Sigmoid colon (tissue), 7 donors: ENCODE data around the gene SCAPER. TPM values are rescaled to one million over a fixed set of nuclear protein-coding genes. Genes with fewer than 3 reads are reported as not detected.
"Not testable (repeated sequence)": the region's sequence is repeated elsewhere in the genome, so short reads cannot be mapped to it uniquely, and the experiment has no call there.

Source experiments
- DNase-seq: peaks from one replicate; pipeline ENCODE4 v3.0.0-alpha.2; 2019
- H3K27ac ChIP-seq, 4 donors: fragments of 200-600 bp; sonication (generic); one replicate each; pipeline ENCODE4 v1.5.1; 2016 to 2019; ENCODE audit warnings: mild to moderate bottlenecking in 1 of 4
- H3K27me3 ChIP-seq, 3 donors: fragments of 200-600 bp; sonication (generic); one replicate each; pipeline ENCODE4 v1.5.1; 2019; ENCODE audit warnings: mild to moderate bottlenecking in 1 of 3
- H3K36me3 ChIP-seq, 4 donors: fragments of 200-600 bp; sonication (generic); one replicate each; pipeline ENCODE4 v1.5.1; 2016 to 2019
- H3K4me1 ChIP-seq, 4 donors: fragments of 200-600 bp; sonication (generic); one replicate each; pipeline ENCODE4 v1.5.1; 2017 to 2019
- H3K4me3 ChIP-seq, 4 donors: fragments of 200-600 bp; sonication (generic); one replicate each; pipeline ENCODE4 v1.5.1; 2017 to 2019; ENCODE audit warnings: mild to moderate bottlenecking in 2 of 4, moderate library complexity in 1 of 4
- H3K9me3 ChIP-seq, 4 donors: fragments of 200-600 bp in 3 of 4; sonication (generic) in 3 of 4; one replicate each; pipeline versions ENCODE4 v1.5.1 to v1.6.1; 2013 to 2019
- EP300 ChIP-seq, 4 donors: sonication (generic); formaldehyde crosslinking; IDR thresholded peaks; one replicate each; pipeline ENCODE4 v1.6.1; 2017; ENCODE audit warnings: antibody characterized with exemption in 4 of 4
- POLR2A ChIP-seq, 2 donors: fragments of 450-650 bp; IDR thresholded peaks; one replicate each; pipeline ENCODE4 v1.6.1; 2016; ENCODE audit warnings: antibody characterized with exemption in 2 of 2, mild to moderate bottlenecking in 2 of 2, moderate library complexity in 2 of 2
- POLR2AphosphoS5 ChIP-seq, 4 donors: sonication (generic); formaldehyde crosslinking; IDR thresholded peaks; one replicate each; pipeline ENCODE4 v1.6.1; 2017; ENCODE audit warnings: antibody characterized with exemption in 4 of 4
- WGBS, 2 donors: extraction: QIAGEN DNeasy Blood & Tissue Kit; methylation state at CpG; one replicate each; pipeline ENCODE4 v1.1.7; 2013; 5-methylcytosine and 5-hydroxymethylcytosine counted together
- intact Hi-C: fragments of 100-400 bp; cut with DNase I; formaldehyde crosslinking; loops from one replicate; pipeline ENCODE4 v1.15.1; 2023
- polyA plus RNA-seq, 3 donors: library from polyadenylated mRNA; stranded (reverse); fragments of 200-250 nt; gene quantifications; one replicate each; pipeline ENCODE4 v1.2.3, GENCODE V29; 2013
- total RNA-seq, 4 donors: library from RNA; depleted of rRNA; stranded (reverse); fragments of >200 nt; gene quantifications; one replicate each; pipeline ENCODE4 v1.1.0, GENCODE V29; 2016
- TF ChIP-seq, protein P1 (sequence below), 4 experiments: fragments of 450-650 bp in 3 of 4; fragments of 200-600 bp in 1 of 4; IDR thresholded peaks; one replicate each; pipeline ENCODE4 v1.5.1; 2016 to 2019; ENCODE audit warnings: antibody characterized with exemption in 4 of 4, mild to moderate bottlenecking in 3 of 4, moderate library complexity in 2 of 4
- donor health status: healthy with polysubstance abuse.
- donor health status: Bipolar disorder and iron deficiency.
- donor health status: healthy.

The SCAPER gene
- total and polyA plus RNA-seq, 7 donors: 5.3 to 40.7 (median 22.5) TPM

DNA sequence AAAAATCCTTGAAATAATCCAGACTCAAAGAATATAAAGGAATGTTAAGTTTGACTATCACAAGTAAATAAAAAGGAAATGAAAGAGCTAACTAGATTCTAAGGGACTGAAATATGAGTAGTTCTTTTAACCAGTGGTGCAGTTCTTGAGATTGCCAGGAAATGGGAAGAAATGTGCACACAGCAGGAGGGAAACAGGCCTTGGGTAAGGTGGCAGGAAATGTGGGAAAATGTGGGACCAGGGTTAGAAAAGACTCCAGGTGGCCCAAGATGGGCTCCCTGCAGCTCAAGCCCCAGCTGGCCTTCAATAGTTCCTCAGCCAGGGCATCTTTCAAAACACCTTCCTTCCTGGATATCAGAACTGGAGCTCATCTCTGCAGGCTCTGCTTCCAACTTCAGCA, 387.2 kb downstream of the SCAPER start:
- intact Hi-C loops: no loop called here
- peaks cover 0 to 5% (median 0%) of the 10 kb centered on the region in 4 donors for H3K4me1 ChIP-seq
- TF ChIP-seq POLR2AphosphoS5 (IDR thresholded peaks at IDR 0.05) (no peak), EP300 (IDR thresholded peaks at IDR 0.05) (no peak), POLR2A (IDR thresholded peaks at IDR 0.05) (no peak)
- TF ChIP-seq, protein P1, sequence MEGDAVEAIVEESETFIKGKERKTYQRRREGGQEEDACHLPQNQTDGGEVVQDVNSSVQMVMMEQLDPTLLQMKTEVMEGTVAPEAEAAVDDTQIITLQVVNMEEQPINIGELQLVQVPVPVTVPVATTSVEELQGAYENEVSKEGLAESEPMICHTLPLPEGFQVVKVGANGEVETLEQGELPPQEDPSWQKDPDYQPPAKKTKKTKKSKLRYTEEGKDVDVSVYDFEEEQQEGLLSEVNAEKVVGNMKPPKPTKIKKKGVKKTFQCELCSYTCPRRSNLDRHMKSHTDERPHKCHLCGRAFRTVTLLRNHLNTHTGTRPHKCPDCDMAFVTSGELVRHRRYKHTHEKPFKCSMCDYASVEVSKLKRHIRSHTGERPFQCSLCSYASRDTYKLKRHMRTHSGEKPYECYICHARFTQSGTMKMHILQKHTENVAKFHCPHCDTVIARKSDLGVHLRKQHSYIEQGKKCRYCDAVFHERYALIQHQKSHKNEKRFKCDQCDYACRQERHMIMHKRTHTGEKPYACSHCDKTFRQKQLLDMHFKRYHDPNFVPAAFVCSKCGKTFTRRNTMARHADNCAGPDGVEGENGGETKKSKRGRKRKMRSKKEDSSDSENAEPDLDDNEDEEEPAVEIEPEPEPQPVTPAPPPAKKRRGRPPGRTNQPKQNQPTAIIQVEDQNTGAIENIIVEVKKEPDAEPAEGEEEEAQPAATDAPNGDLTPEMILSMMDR (IDR thresholded peaks at IDR 0.05): no peak
- no peaks in the 10 kb centered on the region for H3K36me3 ChIP-seq
- H3K4me3 ChIP-seq: no peak overlapping the region
- DNase-seq: no peak
- H3K27me3 ChIP-seq: no peaks in the 10 kb centered on the region
- no peaks in the 10 kb centered on the region for H3K9me3 ChIP-seq
- H3K27ac ChIP-seq: no peak overlapping the region

DNA sequence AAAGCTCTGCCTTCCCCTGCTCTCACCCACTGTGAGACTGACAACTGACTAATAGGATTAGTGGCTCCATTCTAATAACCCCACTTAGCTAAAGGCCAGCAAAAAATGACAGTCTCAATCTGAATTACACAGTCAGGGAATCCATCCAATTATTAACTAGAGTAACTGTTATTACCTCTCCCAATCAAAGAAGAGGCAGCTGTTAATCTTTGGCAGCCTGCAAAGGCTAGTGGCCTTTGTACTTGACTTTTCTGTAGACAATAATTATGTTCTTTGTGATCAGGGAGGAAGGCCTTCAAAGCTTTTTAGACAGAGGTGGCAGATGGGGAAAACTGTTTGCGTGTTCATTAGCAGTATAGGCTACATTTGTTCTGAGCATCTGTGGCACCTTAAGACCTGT, 390.9 kb downstream of the SCAPER start:
- H3K4me3 ChIP-seq: no peak overlapping the region
- WGBS, 2 donors: 33 to 76% methylated on average over 1 of the region's 1 CpG
- no peaks in the 10 kb centered on the region for H3K36me3 ChIP-seq
- DNase-seq: no peak
- no peaks in the 10 kb centered on the region for H3K9me3 ChIP-seq
- TF ChIP-seq, protein P1 (IDR thresholded peaks at IDR 0.05): no peak
- H3K27me3 ChIP-seq: no peaks in the 10 kb centered on the region
- H3K27ac ChIP-seq: no peak overlapping the region
- H3K4me1 ChIP-seq: peaks cover 0 to 5% (median 0%) of the 10 kb centered on the region in 4 donors
- intact Hi-C loops: no loop called here

DNA sequence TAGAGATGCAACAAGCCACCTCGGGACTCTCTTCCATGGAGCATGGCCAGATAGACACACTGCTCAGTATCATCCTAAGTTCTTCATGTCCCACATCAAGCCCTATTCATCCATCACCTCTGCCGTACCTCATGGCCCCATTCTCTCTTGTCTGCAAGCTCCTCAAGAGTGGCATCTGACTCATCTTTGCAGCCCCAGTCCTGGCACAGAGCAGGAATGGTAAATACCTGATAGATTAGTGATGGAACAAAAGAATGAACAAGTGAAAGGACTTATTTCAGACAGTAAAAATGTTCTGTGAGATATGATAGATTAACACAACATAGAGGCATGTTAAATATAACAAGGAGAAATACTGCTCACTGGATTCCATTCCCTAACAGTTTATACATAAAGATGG, 392.2 kb downstream of the SCAPER start:
- intact Hi-C loops: no loop called here
- H3K27me3 ChIP-seq: no peaks in the 10 kb centered on the region
- no peak overlapping the region for H3K27ac ChIP-seq
- DNase-seq: no peak
- H3K4me3 ChIP-seq: no peak overlapping the region
- H3K4me1 ChIP-seq: peaks cover 0 to 5% (median 0%) of the 10 kb centered on the region in 4 donors
- no peaks in the 10 kb centered on the region for H3K36me3 ChIP-seq
- TF ChIP-seq POLR2A (IDR thresholded peaks at IDR 0.05) (no peak), EP300 (IDR thresholded peaks at IDR 0.05) (no peak), POLR2AphosphoS5 (IDR thresholded peaks at IDR 0.05) (no peak)
- TF ChIP-seq, protein P1 (IDR thresholded peaks at IDR 0.05): no peak
- H3K9me3 ChIP-seq: no peaks in the 10 kb centered on the region
- WGBS, 2 donors: 88 to 96% methylated on average over 2 of the region's 2 CpGs

DNA sequence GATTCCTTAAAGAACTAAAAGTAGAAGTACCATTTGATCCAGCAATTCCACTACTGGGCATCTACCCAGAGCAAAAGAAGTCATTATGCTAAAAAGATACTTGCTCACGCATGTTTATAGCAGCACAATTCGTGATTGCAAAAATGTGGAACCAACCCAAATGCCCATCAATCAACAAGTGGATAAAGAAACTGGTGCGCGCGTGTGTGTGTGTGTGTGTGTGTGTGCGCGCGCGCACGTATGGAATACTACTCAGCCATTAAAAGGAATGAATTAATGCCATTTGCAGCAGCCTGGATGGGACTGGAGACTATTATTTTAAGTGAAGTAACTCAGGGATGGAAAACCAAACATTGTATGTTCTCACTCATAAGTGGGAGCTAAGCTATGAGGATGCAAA, 394.5 kb downstream of the SCAPER start:
- H3K9me3 ChIP-seq, DNase-seq, H3K36me3 ChIP-seq, H3K4me3 ChIP-seq, H3K4me1 ChIP-seq, H3K27ac ChIP-seq, intact Hi-C loops, H3K27me3 ChIP-seq: not testable (repeated sequence)
- WGBS, 2 donors: 96 to 97% methylated on average over 10 of the region's 10 CpGs

DNA sequence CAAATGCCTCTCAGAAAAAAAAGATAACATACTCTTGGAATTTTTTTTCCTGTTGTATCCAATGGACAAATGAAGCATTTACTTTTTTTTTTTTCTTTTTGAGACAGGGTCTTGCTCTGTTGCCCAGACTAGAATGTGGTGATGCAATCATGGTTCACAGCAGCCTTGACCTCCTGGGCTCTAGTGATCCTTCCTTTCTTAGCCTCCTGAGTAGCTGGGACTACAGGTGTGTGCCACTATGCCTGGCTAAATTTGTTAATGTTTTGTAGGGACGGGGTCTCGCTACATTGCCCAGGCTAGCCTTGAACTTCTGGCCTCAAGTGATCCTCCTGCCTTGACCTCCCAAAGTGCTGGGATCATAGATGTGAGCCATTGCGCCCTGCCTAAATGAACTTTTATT, 401.3 kb downstream of the SCAPER start:
- intact Hi-C loops: no loop called here
- H3K4me3 ChIP-seq: no peak overlapping the region
- no peaks in the 10 kb centered on the region for H3K9me3 ChIP-seq
- 95 to 96% methylated on average over 3 of the region's 3 CpGs for WGBS, 2 donors
- TF ChIP-seq POLR2AphosphoS5 (IDR thresholded peaks at IDR 0.05): no peak
- TF ChIP-seq EP300 (IDR thresholded peaks at IDR 0.05): no peak
- TF ChIP-seq POLR2A (IDR thresholded peaks at IDR 0.05): no peak
- TF ChIP-seq, protein P1 (IDR thresholded peaks at IDR 0.05): no peak
- H3K4me1 ChIP-seq: no peaks in the 10 kb centered on the region
- H3K36me3 ChIP-seq: peaks cover 0 to 12% (median 0%) of the 10 kb centered on the region in 4 donors
- no peak overlapping the region for H3K27ac ChIP-seq
- no peaks in the 10 kb centered on the region for H3K27me3 ChIP-seq
- DNase-seq: no peak
